Measurements from ENCODE around the gene VSTM2L.

VSTM2L gene

DNA sequence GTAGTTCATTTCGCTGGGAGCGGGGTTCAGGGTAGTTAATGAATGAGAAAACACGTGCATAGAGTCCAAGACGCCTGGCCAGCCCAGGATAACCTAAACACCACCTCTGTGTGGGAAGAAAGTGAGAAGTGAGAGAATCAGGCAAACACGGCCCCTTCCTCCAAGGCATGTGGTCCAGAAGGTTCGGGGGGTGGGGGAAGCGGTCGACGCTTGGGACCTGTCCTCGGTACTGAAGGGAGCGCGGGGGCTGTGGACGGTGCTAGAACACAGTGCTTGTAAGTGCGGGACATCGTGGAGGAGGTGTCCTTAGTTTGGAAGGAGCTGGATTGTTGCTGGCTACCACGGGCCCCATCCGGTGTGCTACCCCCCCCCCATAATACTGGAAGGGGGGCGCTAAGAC is 1.7 kb upstream of the VSTM2L start:
- DNase-seq (ENCODE audit: low read depth), result no peak

DNA sequence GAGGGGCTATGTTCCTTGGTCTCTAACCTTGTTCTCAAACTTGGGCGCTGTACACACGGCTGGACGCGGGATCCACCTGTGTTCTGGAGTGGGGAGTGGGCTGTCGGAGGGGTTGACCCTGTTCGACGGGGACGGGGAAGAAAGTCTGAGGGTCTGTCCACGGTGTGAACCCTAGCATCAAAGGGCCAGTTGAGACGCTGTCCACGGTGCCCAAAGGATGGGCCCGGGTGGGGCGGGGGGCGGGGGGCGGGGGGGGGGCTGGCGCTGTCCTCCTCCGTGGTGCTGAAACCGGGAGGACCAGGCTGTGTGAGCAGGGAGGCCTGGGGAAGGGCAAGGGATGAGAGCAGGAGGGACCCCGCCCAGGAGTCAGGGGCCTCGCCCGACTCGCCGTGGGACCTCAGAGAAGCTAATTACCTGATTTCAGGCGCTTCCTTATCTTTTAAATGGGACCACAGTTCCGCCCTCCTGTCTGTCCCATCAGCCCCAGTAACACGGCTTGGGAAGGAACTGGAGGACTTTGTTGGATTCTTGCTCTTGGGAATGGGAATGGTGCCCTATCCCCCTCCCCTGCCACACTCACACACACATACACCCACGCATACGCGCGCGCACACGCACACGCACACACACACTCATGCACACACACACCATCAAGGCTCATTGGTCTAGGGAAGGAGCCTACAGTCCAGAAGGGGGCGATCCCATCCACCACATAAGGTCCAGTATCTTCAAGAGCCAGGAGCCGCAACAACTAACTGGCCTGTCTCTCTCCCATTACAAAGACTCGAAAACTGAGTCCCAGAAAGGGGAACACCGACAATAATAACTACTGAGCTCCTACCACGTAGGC is 1.0 kb upstream of the VSTM2L start:
- no peak for DNase-seq (ENCODE audit: low read depth)

DNA sequence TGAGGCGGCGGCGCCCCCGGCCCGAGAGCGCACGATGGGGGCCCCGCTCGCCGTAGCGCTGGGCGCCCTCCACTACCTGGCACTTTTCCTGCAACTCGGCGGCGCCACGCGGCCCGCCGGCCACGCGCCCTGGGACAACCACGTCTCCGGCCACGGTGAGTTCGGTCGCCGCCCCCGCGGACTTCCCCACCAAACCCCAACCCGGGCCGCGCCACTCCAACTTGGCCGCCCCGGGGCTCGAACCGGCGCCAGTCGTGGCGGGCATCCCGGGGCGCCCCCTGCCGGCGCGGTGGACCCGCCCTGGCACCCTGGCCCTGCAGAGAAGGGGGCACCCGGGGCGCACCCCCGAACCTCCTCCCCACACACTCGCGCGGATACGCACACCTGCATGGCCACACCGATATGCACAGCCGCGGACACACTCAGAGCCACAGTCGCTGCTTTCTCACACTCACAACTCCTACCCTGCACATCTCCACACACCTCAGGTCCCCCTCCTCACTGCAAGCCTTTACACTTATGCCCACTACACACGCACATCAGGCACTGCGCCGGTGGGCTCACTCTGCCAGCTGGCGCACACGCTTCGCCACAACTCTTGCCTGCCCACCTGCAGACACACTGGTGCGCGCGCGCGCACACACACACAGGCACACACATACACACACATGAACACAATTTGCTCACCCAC is 535 bp downstream of the VSTM2L start:
- DNase-seq (ENCODE audit: low read depth), result no peak

DNA sequence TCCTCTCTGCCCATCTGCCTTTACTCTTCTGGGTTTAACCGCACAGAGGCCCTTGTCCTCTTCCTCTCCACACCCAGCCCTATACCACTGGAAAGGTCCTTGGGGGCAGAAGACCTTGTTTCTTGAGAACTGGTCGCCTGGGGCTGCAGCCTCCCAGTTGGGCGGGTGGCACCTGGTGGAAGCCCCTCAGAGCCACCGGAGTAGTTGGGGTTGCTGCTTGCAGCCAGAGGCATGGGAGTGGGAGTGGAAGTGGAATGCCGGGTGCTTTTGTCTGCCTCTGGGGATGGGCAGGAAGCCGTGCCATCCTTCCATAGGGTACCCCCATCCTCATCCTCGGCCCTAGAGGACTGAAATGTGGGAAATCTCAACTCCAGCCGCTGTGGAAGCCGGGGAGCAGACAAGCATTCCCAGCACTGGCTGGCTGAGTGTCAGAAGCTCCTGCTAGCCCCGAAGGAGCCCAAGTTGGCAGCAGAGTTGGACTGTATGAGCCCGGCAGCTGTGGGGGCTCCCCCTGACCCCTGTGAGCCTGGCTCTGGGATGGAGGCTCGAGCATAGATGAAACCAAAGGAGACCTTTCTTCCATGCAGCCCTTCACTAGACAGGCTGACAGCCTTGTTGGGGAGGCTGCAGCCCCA is 1.2 kb downstream of the VSTM2L start:
- no peak for DNase-seq (ENCODE audit: low read depth)

DNA sequence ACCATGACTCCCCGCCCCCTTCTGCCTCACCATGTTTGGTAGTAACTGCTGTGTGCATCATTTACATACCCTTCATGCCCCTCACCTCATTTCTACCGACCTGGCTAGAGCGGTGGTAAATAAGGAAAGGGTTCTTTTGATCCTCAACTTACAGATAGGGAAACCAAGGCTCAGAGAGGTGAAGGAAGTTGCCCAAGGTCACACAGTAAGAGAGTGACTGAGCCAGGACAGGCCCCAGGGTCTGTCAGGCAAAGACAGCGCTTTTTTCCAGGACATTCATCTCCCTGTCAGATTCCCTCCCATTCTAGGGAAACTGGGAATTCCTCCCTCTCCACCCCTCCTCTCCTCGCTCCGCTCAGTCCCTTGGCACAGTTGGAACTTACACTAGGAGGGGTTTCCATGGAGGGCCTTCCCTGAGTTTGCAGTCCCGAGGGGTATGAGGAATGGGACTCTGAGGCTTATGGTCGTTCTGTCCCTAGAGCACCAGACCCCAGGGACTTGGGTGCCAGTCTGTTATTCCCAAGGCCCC is 2.0 kb downstream of the VSTM2L start:
- DNase-seq (ENCODE audit: low read depth), result no peak

DNA sequence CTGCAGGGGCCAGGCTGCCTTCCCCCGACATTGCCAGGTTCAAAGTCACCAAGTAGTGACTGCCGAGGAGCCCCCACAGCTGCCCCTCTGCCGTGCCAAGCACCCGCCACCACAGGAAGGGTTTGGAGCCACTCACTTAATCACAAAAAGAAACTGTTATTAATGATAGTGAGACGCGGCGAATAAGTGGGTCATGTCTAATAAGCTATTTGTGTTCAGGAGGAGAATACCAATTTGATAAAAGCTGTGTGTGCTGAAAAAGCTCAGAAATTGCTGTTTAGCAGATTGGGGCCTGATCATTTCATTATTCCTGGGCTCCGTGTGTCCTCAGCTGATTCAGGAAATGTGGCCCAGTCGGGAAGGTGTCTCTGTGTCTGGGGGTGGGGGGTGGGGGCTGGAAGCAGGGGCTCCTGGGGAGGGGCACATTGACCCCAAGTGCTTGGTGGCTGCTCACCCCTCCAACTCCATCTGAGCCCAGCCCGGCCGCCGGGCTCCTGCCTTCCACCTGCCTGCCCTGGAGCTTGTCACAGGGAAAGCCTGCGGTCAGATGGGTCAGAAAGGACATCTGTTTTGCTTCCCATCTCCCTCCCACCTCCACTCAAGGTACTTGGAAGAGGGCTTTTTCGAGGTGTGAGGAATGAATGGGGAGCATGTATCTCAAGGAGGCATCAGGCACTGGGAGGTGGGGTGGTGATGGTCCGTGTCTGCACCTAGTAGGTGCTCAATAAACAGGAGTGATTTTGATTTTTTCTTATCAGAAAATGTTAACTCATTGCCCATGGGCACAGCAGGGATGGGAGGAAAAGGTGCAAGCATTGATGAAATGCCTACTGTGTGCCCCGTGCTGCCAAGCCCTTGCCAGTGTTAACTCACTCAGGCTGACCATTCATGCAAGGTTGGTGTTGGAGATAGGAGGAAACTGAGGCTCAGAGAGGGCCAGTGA is 3.0 kb downstream of the VSTM2L start:
- DNase-seq (ENCODE audit: low read depth), result no peak

DNA sequence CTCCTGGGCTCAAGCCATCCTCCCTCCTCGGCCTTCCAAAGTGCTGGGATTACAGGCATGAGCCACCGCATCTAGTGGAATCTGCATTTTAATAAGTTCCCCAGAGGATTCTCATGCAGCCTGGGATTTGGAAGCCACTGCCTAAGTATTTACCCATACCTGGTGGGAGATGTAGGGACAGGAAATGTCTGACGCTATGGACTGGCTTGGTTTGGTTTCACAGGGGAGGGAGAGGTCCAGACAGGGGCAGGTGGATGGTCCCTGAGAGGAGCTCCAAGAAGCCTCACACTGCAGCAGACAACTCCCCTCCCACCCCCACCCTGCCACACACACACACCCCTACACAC is 4.4 kb downstream of the VSTM2L start:
- no peak for DNase-seq (ENCODE audit: low read depth)

DNA sequence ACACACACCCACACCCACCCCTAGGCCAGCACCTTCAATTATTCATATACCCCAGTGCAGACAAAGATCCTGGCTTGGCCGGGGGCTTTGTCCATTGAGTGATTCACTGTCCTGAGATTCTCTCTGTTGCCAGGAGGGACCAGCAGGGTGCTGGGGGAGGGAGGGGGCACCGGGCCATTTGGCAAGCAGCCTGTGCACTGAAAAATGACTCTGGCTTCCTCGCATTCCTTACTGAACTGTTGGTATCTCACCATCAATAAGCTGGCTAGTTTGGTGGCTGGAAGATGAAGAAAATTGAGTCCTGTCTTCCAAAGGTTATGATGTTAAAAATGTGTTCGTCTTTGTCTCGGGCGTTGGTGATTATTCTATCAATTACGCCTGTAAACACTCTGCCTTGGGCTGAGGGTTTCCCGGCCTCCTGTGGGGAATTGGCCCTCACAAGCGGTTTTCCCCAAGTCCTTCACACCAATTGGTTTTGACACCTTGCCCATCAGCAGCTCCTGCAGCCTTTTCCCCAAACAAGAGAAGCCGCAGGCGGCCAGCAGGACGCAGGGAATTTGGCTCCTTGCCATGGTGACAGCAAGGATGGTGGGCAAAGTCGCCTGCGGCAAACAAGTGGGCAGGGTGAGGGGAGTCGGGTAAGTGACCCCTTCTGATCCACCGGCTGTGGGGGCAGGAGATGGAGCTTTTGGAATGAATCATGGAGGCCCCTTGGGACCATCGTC is 4.9 kb downstream of the VSTM2L start:
- DNase-seq (ENCODE audit: low read depth), result peak; percentile 65

DNA sequence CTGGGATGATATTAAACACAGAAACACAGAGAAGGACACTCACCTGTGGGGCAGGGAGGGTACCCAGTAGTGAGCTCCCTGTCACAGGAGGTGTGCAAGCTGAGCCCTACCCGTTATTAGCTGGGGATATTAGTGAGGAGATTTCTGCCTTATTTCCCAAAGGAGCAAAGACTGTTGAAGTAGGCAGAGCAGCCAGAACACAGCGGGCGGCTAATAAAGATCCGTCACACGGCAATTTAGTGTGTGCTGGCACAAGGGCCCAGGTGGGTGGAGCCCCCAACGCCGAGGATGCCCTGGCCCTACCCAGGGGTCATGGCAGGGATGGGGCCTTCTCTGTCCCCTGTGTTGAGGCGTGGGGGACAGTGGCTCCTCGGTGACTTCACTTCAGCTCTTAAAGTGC is 8.3 kb downstream of the VSTM2L start:
- DNase-seq (ENCODE audit: low read depth), result no peak

DNA sequence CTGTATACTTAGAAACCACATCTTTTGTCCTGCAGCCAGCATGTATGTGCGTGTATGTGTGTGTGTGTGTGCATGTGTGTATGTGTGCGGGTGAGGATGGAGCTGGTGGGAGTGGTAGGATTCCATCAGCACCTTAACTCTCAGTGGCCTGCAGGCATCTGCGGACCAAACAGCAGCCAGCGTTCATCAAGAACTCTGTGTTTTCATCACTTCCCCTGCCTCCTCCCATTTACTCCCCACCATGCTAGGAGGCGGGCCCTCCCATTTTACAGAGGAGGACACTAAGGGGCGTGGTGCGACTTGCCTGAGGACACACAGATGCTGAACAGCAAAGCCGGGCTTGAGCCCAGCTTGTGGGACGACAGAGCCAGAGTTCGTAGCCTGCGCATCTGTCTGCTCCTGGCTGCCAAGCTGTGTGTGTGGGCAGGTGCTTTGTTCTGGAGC is 8.9 kb downstream of the VSTM2L start:
- DNase-seq (ENCODE audit: low read depth), result peak; percentile 46

DNA sequence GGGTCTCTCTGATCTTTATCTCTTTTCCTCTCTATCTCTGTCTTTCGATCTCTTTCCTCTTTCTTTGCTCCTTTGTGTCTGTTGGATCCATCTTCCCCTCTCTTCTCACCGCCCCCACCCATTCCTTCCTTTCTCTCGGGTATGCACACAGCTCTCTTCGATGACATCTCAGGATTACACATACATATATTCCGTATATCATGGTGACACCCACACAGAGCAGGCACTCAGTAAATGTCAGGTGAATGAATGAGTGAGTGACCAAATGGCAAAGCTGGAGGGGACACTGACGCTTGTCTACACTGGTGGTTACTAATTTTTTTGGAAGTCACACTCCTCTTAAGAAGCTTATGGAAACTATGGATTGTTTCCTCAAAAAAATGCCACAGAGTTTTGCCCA is 9.9 kb downstream of the VSTM2L start:
- DNase-seq (ENCODE audit: low read depth), result no peak

DNA sequence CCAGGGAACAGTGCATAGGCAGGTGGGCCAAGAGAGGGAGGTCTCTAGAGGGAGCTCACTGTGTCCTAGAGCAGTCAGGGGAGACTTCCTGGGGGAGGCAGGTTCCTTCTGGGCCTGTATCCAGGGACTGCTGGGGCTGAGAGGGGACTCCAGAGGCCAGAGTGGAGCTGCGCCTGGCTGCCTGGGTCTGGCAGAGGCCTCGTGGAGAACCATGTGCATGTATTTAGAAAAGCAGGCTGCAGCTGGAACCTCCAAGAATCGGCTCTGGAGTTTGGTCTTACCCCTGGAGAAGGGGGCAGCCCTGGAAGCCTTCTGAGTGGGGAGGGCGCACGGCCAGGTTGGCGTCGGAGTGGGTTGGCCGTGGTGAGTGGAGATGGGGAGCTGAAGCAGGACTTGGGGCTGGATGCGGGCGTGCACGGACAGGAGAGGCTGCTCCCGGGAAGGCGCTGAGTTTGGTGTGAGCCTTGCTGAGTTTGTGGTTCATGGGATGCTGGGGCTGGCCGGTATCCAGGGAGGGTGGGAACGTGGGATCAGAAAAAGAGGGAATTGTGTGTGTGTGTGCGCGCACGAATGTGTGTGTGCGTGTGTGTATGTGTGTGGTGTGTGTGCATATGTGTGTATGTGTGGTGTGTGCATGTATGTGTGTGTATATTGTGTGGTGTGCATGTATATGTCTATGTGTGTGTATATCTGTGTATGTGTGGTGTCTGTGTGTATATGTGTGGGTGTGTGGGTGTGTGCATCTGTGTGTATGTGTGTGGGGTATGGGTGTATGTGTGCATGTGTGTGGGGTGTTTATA is 10.8 kb downstream of the VSTM2L start:
- DNase-seq (ENCODE audit: low read depth), result no peak

DNA sequence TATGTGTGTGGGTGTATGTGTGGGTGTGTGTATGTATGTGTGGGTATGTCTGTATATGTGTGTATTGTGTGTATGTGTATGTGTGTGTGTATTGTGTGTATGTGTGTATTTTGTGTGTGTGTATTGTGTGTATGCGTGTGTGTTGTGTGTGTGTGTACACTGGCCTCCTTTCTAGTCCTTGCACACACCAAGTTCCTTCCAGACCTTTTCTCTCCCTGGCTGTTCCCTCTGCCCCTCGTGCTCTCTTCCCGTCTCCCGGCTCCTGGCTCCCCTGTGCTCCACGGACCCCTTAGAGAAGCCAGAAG is 11.4 kb downstream of the VSTM2L start:
- DNase-seq (ENCODE audit: low read depth), result no peak

DNA sequence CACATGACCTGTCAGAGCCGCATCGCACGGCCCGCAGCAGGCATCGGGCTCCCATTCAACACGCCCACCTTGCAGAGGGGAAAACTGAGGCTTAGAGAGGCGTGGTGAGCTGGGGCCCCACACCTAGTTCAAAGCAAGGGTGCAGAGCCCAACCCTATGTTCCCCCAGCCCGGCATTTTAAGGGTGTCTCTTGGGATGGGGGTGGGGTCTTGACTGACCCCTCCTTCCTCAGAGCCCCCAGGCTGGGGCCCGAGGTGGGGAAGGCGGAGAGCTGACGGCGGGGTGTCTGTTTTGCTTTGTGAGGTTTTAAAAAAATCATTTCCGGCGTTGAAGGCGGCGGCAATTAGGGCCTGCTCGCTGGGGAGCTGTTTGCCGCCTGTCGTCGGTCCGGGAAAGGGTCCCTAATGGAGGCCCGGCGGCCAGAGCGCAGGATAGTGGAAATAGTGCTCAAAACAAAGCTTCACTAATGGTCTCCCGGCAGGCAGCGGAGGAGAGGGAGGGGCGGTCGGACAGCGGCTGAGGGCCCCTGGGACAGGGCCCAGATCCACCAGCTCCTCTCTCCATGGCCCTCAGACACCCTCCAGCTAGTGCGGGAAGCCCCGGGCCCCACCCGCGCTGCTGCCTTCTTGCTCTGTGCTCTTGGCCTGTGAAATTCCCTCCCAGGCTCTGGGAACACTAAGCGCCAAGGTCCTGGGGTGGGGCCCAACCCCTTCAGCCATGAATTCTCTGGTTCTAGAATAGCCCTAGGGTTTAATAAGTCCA is 11.9 kb downstream of the VSTM2L start:
- DNase-seq (ENCODE audit: low read depth), result no peak

DNA sequence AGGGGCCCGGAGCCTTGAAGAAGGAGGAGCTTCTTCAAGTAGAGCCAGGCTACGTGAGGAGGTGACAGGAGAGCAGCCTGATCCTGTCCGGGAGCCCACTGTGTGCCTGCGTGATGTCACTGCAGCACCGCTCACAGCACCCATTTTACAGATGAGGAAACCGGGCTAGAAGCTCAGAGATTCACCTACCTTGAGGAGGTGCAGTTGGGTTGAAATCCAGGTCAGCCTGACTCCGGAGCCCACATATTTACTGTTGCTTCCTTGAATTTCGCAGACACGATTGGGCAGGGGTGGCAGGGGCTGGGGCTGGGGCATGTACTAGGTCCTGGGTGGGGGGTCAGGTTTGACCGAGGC is 12.5 kb downstream of the VSTM2L start:
- no peak for DNase-seq (ENCODE audit: low read depth)

DNA sequence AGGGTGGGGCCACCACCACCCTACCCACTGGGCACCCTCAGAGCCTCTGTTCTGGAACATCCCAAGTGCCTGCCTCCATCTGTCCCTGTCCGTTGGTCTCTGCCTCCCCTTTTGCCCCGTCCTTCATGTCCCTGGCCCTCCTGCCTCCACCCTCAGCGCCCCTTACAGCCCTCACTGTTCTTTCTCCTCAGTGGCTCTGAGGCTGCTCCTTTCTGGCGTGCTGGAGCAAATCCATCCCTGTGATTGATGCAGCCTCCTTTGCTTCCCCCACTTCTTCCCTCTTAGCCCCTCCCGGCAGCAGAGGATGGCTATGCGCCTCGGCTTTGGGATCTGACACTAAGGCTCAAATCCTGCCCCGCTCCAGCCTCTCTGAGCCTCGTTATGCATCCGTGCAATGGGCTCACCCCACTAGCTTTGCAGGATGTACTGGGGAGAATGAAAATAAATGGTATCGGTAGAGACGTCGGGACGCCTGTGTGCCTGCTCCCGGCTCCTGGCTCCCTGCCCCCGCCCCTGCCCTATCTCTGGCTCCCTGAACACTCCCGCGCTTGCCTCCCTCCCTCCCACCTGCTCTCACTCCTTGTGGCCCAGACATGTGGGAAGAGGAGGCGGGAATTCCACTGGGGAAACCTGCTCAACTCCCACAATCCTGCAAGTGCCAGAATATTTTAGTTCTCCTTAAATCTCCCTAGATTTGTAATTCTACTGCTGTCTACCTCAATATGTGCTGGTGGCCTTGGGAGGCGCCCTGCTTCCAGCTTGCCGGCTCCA is 13.1 kb downstream of the VSTM2L start:
- DNase-seq (ENCODE audit: low read depth), result no peak

DNA sequence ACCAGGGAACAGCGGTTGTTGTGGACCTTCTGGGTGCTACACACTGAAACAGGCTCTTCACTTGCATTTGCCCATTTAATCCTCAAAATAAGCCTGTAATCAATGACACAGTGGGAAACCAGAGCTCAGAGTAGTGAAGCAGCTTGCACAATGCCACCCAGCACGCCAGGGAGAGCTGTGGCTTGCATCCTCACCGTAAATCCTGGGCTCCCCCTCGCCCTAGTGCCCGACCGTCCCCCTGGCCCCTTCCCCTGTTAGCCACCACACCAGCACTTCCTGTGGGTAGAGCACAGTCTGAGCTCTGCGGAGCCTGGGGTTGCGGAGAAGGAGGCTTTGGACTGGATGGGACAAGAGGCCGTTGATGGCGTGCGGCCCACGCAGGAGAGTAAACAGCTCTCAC is 14.5 kb downstream of the VSTM2L start:
- no peak for DNase-seq (ENCODE audit: low read depth)

DNA sequence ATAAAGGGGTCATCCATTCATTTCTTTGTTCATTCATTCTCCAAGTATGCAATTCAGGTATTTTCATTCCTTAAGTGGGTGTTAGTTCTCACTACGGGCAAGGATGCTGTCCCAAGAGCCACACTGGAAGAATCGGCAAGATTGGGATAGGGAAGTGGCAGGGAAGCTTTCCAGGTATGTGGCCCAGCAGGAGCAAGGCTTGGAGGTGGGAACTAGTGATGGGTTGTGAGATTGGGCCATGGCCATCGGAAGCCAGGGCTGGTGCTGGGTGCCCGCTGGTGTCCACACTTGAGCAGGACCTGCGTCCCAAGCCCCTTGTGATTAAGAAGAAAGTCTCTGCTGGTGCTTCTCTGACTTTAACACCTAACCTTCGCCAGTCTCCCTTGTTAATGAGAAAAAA is 15.1 kb downstream of the VSTM2L start:
- no peak for DNase-seq (ENCODE audit: low read depth)

DNA sequence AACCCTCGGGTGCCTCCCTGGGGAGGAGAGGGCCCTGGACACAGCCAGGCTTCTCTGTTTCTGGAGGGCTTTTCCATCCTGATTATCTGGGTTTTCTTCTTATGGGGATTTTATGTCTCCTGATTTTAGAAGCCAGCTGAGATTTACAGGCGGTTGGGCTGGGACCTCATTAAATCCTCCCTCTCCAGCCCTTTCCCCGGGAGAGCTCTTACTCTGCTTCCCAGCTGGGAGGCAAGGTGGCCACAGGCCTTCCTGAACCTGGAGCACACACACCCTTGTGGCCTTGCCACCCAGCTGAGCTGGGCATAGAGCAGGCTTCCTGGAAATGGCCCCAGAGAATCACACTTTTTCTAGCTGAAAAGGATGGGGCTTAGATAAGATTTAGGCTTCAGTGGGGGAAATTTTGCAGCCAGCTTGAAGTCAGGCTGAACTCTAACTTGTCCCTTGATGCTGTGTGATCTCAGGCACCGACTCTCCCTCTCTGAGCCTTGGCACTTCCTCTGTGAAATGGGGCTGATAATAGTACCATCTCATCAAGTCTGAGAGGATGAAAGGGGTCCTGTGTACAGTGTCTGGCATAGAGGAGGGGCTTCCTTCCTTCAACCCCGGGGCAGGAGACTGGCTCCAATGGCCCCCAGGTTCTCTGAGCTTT is 16.6 kb downstream of the VSTM2L start:
- no peak for DNase-seq (ENCODE audit: low read depth)

Measured in GM04504 (cell line).